HG02610 (cell line): ENCODE measurements around the gene YWHAQ.

Experiments used
- ATAC-seq: cut with Tn5 transposase; IDR thresholded peaks from one replicate; pipeline ENCODE4 v1.9.1; 2021; ENCODE audit warnings: mild to moderate bottlenecking, moderate library complexity; ENCODE audit not compliant: unreplicated experiment

YWHAQ gene

GRCh38 chr2:9655441-9656269 lies 24.9 kb upstream of the YWHAQ start:
- ATAC-seq, result peak; percentile 54

- no peak for ATAC-seq
These were observed 23.8 kb upstream of the YWHAQ start for GRCh38 chr2:9654452-9655100.

GRCh38 chr2:9653485-9654271 lies 22.9 kb upstream of the YWHAQ start:
- no peak for ATAC-seq

DNA sequence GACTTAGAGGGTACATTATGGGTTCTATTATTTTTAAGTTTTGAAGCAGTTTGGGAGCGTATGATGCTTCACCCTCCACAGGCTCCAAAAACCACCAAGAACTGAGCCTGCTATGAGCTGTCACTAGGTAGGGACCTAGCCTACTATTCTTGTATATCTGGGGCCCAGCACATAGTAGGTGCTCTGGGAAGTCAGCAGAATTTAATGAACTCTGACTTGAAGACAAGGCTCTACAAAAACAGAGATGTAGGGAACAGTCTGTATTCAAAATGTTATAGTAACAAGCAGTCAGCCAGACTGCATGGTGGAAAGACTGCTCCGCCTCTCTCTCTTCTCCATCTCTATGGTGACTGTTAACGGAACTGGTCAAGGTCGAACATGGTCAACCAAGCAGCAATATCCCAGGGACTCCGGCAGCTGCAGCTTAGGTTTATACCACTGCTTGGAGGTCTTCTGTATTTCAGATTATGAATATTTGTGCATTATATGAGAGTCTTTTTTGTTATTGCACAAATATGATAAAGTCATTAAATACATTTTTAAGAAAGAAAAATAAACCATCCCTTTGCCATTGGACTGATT lies 22.2 kb upstream of the YWHAQ start:
- ATAC-seq, result no peak

- ATAC-seq, result no peak
These were observed 21.5 kb upstream of the YWHAQ start for GRCh38 chr2:9652267-9652666.

- no peak for ATAC-seq
These were observed 19.5 kb upstream of the YWHAQ start for GRCh38 chr2:9650119-9650821.

- ATAC-seq, result no peak
These were observed 18.5 kb upstream of the YWHAQ start for GRCh38 chr2:9649261-9649660.

DNA sequence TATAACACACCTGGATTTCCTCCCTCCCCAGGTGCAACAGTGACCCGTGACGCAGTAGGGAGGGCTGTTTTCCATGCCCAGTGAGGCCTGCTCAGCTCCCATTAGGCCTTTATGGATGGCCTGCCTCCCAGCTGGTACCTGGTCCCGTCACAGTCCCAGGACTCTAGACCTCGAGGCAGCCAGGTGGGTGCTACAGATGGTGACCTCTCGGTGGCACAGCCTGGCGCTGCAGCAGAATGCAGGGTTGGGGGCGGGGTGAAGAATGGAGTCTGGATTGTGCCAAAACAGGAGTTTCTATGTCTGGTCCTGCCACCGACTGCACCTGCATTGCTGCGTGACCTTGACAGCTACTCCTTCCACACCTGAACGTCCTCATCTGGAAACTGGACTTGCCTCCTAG lies 18.0 kb upstream of the YWHAQ start:
- ATAC-seq, result no peak

GRCh38 chr2:9647884-9648283 lies 17.1 kb upstream of the YWHAQ start:
- ATAC-seq, result no peak

GRCh38 chr2:9646196-9647030 lies 15.6 kb upstream of the YWHAQ start:
- ATAC-seq, result no peak

GRCh38 chr2:9644603-9645002 lies 13.8 kb upstream of the YWHAQ start:
- no peak for ATAC-seq

DNA sequence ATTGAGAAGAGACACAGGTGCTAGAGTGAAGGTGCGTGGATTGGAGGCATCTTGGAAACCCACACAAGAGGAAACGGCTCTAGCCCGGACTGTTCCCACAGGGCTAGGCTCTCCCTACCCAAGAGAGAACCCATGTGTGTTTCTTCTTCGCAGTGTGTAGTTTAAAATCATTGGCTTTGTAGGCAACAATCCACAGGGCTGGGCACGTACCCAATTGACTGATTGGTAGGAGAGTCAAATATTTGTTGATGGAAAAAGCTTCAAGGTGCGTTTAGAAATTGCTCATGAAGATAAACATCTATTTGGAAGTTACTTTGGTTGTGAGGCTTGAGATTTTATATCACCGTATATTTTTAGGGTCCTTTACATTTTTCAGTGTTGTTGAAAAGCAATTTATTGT lies 13.2 kb upstream of the YWHAQ start:
- ATAC-seq, result no peak

DNA sequence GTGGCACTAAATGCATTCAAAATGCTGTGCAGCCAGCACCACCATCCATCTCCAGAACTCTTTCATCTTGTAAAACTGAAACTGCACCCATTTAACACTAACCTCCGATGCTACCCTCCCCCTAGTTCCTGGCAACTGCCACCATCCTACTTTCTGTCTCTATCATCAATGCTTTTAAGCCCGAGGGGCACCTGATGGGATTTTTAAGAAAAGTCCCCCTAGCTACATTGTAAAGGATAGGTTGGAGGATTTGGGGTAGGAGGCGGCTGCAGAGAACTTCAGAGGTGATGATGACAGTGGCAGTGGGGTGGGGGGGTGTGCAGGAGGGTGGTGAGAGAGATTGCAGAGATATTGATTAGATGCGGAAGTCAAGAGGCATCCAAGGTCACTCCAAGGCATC lies 10.8 kb upstream of the YWHAQ start:
- ATAC-seq, result no peak

DNA sequence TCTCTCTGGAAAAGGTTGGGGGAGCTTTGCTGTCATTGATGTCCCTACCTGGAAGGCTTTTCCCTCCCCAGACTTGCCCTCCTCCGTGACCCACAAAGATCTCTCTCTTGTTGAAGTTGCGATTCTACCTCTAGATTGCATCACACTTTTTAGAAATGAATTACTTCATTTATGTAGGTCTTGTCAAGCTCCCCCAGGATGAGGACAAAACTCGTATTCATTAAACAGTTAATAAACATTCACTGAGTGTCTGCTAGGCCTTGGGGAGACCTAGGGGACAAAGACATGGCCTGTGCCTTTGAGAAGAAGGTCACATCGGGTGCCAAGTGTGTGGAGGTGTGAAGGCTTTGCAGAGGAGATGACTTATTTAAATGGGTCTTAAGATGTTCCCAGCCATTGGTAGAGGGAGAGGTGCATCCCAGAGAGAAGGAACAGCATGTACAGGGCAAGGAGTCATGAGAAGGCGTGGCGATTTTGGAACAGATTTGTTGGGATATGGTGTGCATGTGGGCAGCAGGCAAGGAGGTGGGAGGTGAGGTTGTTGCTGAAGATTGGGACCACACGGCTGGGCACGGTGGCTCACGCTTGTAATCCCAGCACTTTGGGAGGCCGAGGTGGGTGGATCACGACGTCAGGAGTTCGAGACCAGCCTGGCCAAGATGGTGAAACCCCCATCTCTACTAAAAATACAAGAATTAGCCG lies 9.8 kb upstream of the YWHAQ start:
- ATAC-seq, result no peak

GRCh38 chr2:9639740-9640343 lies 9.0 kb upstream of the YWHAQ start:
- ATAC-seq, result no peak

GRCh38 chr2:9639000-9639602 lies 8.3 kb upstream of the YWHAQ start:
- ATAC-seq, result no peak

GRCh38 chr2:9638532-9638931 lies 7.7 kb upstream of the YWHAQ start:
- no peak for ATAC-seq

- ATAC-seq, result peak; percentile 39
These were observed 6.5 kb upstream of the YWHAQ start for GRCh38 chr2:9637330-9637729.
